Tibial nerve (tissue), 3 donors: Measurements from ENCODE around the gene RACK1.

ENCODE experiments used
- CTCF ChIP-seq, 5 experiments: fragments of 200-600 bp in 3 of 5; fragments of 450-650 bp in 2 of 5; sonication (generic) in 3 of 5; IDR thresholded peaks; one replicate each; pipeline ENCODE4 v1.5.1; 2016 to 2019; ENCODE audit warnings: antibody characterized with exemption in 5 of 5, mild to moderate bottlenecking in 3 of 5, moderate library complexity in 2 of 5
- POLR2A ChIP-seq, 2 donors: fragments of 450-650 bp; IDR thresholded peaks; one replicate each; pipeline ENCODE4 v1.6.1; 2017; ENCODE audit warnings: antibody characterized with exemption in 2 of 2, mild to moderate bottlenecking in 2 of 2, moderate library complexity in 2 of 2

DNA sequence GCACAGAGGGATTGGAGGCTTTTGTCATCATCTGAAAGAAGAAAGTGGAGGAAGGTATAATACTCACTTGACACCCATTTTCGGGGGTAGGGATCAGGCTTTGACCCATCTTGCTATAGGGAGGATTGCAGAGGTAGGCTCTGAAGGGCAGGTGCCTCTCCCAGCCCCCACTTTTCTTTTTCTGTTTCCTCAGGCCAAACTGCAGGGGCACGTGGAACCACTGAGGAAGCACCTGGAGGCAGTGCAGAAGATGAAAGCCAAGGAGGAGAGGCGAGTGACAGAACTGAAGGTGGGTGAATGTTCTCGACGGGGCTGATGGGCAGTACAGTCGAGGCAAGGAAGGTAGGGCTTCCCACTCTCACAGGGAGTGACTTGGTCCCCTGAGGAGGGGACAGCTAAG is 13.2 kb downstream of the RACK1 start:
- TF ChIP-seq CTCF (IDR thresholded peaks at IDR 0.05) (no peak), POLR2A (IDR thresholded peaks at IDR 0.05) (no peak)
